SK-N-SH treated with all-trans-retinoic acid at 6 μM for 48 hours (cell line): ENCODE results near the gene DFFA.

Experiments
- ARNTL ChIP-seq: fragments of 450-650 bp; formaldehyde crosslinking; IDR thresholded peaks from 2 replicates; pipeline ENCODE4 v1.5.0; 2020; ENCODE audit warnings: low read depth, mild to moderate bottlenecking, moderate library complexity, borderline replicate concordance
- POU6F1 ChIP-seq: fragments of 250-450 bp; sonication (Bioruptor Pico); IDR thresholded peaks from 2 replicates; pipeline ENCODE4 v1.8.0; 2021; ENCODE audit warnings: low read depth, mild to moderate bottlenecking, moderate library complexity, borderline replicate concordance
- RARB ChIP-seq: fragments of 250-450 bp; sonication (Bioruptor Pico); IDR thresholded peaks from 2 replicates; pipeline ENCODE4 v1.8.0; 2021; ENCODE audit warnings: mild to moderate bottlenecking, moderate library complexity
- SNAI2 ChIP-seq: fragments of 250-450 bp; sonication (Bioruptor Pico); IDR thresholded peaks from 2 replicates; pipeline ENCODE4 v1.5.0; 2020; ENCODE audit warnings: mild to moderate bottlenecking, moderate library complexity
- TCF4 ChIP-seq: fragments of 250-450 bp; sonication (Bioruptor Pico); IDR thresholded peaks from 2 replicates; pipeline ENCODE4 v1.8.0; 2021; ENCODE audit warnings: mild to moderate bottlenecking, moderate library complexity, borderline replicate concordance
- TOX ChIP-seq: fragments of 250-450 bp; sonication (Bioruptor Pico); IDR thresholded peaks from 2 replicates; pipeline ENCODE4 v1.8.0; 2021; ENCODE audit warnings: mild to moderate bottlenecking, moderate library complexity, borderline replicate concordance
- ZFP3 ChIP-seq: fragments of 250-450 bp; sonication (Bioruptor Pico); IDR thresholded peaks from 2 replicates; pipeline ENCODE4 v1.5.0; 2020; ENCODE audit warnings: mild to moderate bottlenecking, moderate library complexity
- ZFP30 ChIP-seq: fragments of 450-650 bp; formaldehyde crosslinking; IDR thresholded peaks from 2 replicates; pipeline ENCODE4 v1.5.0; 2022; ENCODE audit warnings: mild to moderate bottlenecking, moderate library complexity
- ZNF70 ChIP-seq: fragments of 450-650 bp; formaldehyde crosslinking; IDR thresholded peaks from 2 replicates; pipeline ENCODE4 v1.5.0; 2020; ENCODE audit warnings: mild to moderate bottlenecking, moderate library complexity
- TF ChIP-seq, protein P1 (sequence below): fragments of 250-450 bp; sonication (Bioruptor Pico); IDR thresholded peaks from 2 replicates; pipeline ENCODE4 v1.8.0; 2020; ENCODE audit warnings: mild to moderate bottlenecking, moderate library complexity, borderline replicate concordance
- TF ChIP-seq, protein P2 (sequence below): fragments of 250-450 bp; sonication (Bioruptor Pico); IDR thresholded peaks from 2 replicates; pipeline ENCODE4 v1.5.1; 2021; ENCODE audit warnings: mild to moderate bottlenecking, moderate library complexity

DNA sequence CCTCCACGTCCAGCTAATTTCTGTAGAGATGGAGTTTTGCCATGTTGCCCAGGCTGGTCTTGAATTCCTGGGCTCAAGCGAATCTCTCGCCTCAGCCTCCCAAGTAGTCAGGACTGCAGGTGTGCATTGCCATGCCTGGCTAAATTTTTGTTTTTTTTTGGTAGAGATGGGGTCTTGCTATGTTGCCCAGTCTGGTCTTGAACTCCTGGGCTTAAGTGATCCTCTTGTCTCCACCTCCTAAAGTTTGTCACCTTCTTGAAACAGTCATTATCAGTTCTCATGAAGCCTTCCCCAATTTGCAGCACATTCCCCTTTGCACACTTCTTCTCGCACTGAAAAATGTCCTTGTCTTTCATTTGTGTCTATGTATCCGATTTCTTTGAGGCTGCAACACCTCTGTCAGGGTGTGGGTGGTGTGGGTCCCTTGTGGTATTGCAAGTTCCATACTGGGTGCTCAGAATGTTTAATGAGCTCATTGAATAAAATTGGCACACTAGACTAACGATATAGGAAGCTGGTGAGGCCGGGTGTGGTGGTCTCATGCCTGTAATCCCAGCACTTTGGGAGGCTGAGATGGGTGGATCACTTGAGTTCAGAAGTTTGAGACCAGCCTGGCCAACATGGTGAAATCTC is 25.4 kb downstream of the DFFA start:
- no peak for TF ChIP-seq ZNF70 (CRISPR knock-in tag)
- TF ChIP-seq, protein P1, sequence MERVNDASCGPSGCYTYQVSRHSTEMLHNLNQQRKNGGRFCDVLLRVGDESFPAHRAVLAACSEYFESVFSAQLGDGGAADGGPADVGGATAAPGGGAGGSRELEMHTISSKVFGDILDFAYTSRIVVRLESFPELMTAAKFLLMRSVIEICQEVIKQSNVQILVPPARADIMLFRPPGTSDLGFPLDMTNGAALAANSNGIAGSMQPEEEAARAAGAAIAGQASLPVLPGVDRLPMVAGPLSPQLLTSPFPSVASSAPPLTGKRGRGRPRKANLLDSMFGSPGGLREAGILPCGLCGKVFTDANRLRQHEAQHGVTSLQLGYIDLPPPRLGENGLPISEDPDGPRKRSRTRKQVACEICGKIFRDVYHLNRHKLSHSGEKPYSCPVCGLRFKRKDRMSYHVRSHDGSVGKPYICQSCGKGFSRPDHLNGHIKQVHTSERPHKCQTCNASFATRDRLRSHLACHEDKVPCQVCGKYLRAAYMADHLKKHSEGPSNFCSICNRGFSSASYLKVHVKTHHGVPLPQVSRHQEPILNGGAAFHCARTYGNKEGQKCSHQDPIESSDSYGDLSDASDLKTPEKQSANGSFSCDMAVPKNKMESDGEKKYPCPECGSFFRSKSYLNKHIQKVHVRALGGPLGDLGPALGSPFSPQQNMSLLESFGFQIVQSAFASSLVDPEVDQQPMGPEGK (CRISPR knock-in tag): no peak
- TF ChIP-seq ZFP30 (CRISPR knock-in tag): no peak
- TF ChIP-seq, protein P2, sequence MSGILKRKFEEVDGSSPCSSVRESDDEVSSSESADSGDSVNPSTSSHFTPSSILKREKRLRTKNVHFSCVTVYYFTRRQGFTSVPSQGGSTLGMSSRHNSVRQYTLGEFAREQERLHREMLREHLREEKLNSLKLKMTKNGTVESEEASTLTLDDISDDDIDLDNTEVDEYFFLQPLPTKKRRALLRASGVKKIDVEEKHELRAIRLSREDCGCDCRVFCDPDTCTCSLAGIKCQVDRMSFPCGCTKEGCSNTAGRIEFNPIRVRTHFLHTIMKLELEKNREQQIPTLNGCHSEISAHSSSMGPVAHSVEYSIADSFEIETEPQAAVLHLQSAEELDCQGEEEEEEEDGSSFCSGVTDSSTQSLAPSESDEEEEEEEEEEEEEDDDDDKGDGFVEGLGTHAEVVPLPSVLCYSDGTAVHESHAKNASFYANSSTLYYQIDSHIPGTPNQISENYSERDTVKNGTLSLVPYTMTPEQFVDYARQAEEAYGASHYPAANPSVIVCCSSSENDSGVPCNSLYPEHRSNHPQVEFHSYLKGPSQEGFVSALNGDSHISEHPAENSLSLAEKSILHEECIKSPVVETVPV (CRISPR knock-in tag): no peak
- TF ChIP-seq ZFP3: no peak
- TF ChIP-seq POU6F1 (CRISPR knock-in tag): no peak
- TF ChIP-seq ARNTL (CRISPR knock-in tag): no peak
- TF ChIP-seq TCF4 (CRISPR knock-in tag): no peak
- no peak for TF ChIP-seq RARB (CRISPR knock-in tag)
- no peak for TF ChIP-seq TOX (CRISPR knock-in tag)
- no peak for TF ChIP-seq SNAI2 (CRISPR knock-in tag)
